ENCODE measurements around the gene TMEFF2.
"Not testable (repeated sequence)": the region's sequence is repeated elsewhere in the genome, so short reads cannot be mapped to it uniquely, and the experiment has no call there.

Gene TMEFF2

DNA sequence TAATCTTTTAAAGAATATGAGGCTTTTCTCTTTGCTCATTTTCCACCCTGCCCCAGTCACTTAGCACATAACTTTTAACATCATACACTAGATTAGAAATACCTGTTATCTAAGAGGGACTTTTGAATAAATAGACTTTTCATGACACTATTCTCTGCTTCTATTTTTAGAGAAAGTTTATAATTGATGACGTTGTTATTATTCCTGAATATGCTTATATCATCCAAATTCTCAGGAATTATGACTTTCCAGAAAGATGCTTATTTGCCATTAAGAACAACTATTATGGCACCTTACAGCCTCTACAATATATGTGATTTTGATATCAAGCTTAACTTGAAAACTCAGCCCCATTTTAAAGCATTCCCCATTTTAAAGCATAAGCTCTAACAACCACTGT, 11.4 kb downstream of the TMEFF2 start:
- DNase-seq (ENCODE audit: low spot score), result no peak

DNA sequence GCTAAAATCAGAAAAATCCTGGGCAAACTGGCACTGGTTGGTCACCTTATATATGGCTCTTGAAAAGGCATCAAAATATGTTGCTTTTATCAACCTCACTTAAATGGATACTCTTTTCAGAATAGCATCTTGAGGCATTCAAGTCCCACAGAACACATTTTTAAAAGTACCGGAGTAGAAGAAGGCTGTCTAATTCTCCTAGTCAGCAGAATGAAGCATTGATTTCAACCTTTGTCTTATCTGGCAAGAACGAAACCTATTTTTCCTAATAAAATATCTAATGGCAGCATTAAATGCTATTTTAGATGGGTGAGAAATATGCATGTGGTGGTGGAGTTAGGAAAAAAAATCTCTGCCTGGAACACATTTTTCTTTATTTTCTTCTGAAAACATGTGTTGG, 27.8 kb downstream of the TMEFF2 start:
- no peak for DNase-seq (ENCODE audit: low spot score)

GRCh38 chr2:192165842-192166241, 28.9 kb downstream of the TMEFF2 start:
- no peak for DNase-seq (ENCODE audit: low spot score)

- DNase-seq (ENCODE audit: low spot score), result peak; percentile 46
These were observed 32.2 kb downstream of the TMEFF2 start for GRCh38 chr2:192162392-192163042.

- DNase-seq (ENCODE audit: low spot score), result no peak
These were observed 33.0 kb downstream of the TMEFF2 start for GRCh38 chr2:192161656-192162290.

DNA sequence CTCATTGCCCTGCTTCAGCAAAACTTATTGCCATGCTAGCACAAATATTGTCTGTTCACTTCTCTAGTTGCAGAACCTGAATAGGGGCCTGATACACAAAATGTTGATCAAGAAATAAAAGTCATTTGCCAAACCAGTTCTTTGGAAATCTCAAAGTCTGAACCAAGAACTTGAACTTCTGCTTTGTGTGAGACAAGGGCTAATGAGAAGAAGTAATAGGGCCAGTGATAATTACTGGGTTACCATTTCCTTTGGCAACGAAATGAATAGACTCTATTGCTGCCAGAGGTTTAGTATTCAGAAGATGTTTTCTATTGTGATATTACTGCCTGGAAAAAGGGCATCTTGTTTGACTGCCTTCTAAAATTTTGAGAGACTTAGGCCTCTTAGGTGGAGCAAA, 35.0 kb downstream of the TMEFF2 start:
- DNase-seq (ENCODE audit: low spot score), result no peak

DNA sequence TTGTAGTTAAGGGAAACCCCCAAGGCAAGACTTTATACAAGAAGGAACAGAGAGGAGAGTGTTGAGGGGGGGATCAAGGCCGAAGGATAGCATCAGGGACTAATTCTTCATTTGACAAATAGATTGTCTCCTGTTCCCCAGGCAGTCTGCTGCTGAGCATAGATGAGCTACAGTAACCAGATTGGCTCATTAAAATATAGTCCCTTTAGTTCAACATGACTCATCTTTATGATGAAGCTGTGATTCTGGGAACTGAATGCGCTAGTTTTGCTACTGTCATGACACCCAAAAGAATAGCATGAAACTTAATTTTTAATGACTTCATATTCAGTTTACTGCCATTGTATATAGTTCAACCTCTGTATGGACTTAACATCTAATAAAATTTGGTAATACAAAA, 35.5 kb downstream of the TMEFF2 start:
- no peak for DNase-seq (ENCODE audit: low spot score)

- DNase-seq (ENCODE audit: low spot score), result no peak
These were observed 37.0 kb downstream of the TMEFF2 start for GRCh38 chr2:192157776-192158175.

- no peak for DNase-seq (ENCODE audit: low spot score)
These were observed 39.1 kb downstream of the TMEFF2 start for GRCh38 chr2:192155511-192156118.

- DNase-seq (ENCODE audit: low spot score), result no peak
These were observed 41.2 kb downstream of the TMEFF2 start for GRCh38 chr2:192153561-192153960.

DNA sequence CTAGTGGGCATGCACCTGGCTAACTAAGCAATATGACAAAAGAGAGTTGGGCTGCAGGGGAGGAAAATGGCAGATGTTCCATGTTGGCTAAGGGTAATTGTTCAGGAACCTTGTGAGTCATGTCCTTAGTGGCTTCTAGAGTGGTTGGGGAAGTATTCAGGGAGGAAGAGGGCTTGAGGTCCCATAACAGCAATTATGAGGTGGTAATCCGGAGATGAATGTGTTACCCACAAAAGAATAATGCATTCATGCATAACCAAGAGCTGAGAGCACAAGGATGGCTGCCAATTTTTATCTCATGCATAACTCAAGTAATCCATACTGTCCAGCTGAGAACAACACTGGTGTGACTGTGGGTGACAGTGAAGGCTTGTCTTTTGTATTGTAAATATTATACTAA, 42.9 kb downstream of the TMEFF2 start:
- no peak for DNase-seq (ENCODE audit: low spot score)

DNA sequence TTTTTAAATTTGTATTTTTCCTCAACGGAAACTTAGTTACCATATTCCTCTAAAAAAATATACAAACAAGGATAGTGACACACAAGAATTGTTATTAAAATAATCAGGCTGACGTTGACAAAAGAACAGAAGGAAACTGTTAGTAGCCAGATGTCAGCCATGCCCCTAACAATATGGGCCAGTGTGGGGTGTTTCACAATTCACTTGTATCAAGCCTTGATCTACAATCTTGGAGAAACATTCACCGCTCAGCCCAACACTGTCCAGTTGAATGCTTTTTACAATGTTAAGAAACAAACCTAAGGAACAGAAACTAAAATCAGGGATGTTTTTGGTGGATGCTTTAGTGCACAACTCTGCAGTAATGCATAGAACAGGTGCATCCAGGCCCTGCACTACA, 44.6 kb downstream of the TMEFF2 start:
- DNase-seq (ENCODE audit: low spot score), result no peak

DNA sequence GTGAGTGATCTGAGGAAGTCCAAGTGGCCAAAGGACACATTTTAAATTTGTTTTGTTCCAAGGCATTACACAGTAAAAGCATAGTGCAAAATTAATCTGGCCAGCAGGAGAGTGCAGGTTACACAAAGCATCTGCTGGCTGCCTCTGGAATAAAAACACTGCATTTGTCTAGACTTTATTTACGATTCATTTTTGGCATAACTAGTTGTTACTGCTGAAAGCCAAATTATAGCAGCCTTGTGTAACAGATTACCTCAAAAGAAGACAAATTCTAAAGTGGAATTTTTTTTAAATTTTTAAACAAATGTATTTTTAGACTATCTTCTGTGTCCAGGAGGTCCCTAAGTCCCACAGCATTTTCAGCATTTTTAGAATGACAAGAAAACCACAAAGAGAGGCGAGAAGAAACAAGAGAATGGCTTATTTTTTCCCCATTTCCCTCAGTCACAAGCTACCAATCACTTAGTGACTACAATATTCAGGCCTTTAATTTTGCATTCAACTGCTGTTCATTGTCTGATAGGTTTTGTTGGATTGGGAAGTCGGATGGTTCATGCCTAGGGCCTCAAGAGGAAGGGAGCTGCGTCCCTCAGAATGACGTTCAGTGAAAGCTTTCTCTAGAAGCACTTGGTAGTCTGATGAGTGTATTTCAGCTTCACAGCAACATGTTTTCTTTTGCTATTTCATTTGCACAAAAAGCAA, 46.0 kb downstream of the TMEFF2 start:
- no peak for DNase-seq (ENCODE audit: low spot score)

- DNase-seq (ENCODE audit: low spot score), result no peak
These were observed 46.5 kb downstream of the TMEFF2 start for GRCh38 chr2:192148241-192148619.

DNA sequence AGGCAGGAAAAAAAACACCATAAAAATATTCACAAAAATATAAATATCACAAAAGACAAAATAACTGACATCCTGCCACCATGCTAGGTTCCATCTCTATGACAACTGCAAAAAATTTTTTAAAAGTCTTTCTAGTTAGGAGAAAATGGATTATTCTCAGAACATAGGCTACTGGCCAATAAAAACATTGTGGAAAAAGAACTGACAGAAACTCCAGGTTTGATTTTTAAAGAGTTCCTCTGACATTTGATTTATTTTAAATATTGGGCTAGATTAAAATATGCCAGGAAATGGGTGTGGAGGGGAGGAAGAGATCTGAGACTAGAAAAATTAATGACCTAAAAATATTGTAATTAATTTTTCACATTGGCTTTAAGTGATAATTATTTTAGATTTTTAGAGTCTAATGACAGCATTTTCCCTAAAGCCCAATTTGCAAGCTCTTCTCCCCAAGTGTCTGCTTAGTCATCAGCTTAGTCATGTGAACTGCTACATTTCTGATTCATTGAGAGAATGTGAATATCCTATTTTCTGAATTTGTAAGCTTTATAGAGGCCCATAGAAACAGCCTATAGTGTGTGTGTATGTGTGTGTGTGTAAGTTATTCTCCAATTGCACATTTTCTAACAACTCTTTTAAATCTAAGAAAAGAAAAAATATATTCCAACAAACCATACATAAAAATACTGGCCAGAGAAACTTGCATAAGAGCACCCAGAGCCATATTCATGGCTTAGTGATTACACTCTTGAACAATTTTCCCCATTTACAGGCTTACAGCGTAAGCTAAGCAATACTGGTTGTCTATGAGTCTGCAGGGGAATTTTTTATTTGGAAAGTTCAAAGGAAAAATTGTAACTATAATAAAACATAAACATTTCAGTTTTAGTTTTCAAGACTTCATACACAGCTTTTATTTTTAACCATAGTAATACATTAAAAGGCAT, 48.4 kb downstream of the TMEFF2 start:
- no peak for DNase-seq (ENCODE audit: low spot score)

DNA sequence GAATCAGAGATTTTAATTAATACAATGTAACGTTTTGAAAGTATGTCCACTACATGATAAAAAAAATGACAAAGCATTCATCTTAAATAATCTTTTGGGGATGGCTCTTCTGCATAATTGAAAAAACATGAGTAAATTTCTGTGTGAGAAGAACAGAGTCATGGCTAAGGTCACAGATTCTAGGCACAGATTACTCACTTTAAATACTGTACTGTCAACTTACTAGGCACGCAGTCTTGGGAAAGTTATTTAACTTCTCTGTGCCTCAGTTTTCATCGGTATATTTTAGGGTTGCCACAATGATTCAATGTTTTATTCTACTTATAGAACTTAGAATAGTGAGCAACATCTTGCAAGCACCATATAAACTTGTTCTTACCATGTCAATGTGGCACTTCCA, 49.2 kb downstream of the TMEFF2 start:
- no peak for DNase-seq (ENCODE audit: low spot score)

DNA sequence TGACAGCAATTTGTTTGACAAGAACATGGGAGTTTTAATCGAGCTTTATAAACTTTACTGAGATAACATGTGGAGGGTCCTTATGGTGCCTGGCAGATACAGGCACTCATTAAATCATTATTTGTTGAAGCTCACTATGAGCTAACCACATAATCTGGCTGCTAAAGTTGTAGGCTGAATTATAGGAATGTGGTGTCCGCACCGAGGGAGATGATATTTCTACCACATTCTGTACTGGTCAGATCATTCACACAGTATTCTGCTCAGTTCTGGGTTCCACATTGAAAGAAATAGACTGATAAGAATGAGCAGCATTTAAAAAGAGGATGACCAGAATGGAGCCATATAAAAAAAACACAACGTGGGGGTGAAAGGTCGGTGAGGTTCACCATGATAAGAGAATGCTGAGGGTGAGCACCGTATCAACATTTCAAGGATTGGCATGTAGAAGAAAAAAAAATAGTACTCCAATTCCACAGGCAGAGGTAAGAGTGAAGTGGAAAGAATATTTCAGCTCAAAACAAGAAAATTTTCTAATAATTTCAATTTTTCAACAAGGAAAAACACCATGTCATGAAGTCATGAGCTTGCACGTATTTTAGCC, 54.4 kb downstream of the TMEFF2 start:
- no peak for DNase-seq (ENCODE audit: low spot score)

GRCh38 chr2:192139813-192140212, 54.9 kb downstream of the TMEFF2 start:
- no peak for DNase-seq (ENCODE audit: low spot score)

GRCh38 chr2:192137451-192137850, 57.3 kb downstream of the TMEFF2 start:
- DNase-seq (ENCODE audit: low spot score), result no peak

DNA sequence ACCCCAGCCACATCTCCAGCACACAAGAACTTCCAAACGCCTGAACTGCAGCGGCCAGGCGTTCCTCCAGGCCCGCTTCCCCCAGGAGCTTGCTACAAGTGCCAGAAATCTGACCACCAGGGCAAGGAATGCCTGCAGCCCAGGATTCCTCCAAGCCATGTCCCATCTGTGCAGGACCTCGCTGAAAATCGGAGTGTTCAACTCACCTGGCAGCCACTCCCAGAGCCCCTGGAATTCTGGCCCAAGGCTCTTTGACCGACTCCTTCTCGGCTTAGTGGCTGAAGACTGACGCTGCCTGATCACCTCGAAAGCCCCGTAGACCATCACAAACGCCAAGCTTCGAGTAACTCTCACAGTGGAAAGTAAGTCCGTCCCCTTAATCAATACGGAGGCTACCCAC, 62.1 kb downstream of the TMEFF2 start:
- DNase-seq (ENCODE audit: low spot score), result not testable (repeated sequence)

DNA sequence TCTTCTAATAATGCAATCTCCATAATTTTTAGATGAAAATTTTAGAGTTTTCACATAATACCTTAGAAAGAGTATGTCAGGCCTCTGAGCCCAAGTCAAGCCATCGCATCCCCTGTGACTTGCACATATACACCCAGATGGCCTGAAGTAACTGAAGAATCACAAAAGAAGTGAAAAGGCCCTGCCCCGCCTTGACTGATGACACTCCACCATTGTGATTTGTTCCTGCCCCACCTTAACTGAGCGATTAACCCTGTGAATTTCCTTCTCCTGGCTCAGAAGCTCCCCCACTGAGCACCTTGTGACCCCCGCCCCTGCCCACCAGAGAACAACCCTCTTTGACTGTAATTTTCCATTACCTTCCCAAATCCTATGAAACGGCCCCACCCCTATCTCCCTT, 64.4 kb downstream of the TMEFF2 start:
- DNase-seq (ENCODE audit: low spot score), result not testable (repeated sequence)

- no peak for DNase-seq (ENCODE audit: low spot score)
These were observed 66.1 kb downstream of the TMEFF2 start for GRCh38 chr2:192128655-192129054.

Data from hematopoietic multipotent progenitor cell treated with erythropoietin and hydrocortisone succinate and interleukin-3 and kit ligand, for 17 days (in vitro differentiated cells).